Measurements from ENCODE around the gene KCNQ1.

GRCh38 chr11:2898366-2899079 is 453.7 kb downstream of the KCNQ1 start:
- TF ChIP-seq MAX (IDR thresholded peaks at IDR 0.05; ENCODE audit: low read depth) (peak; percentile 99), YY1 (IDR thresholded peaks at IDR 0.05; ENCODE audit: low read depth) (no peak), CTCF (IDR thresholded peaks at IDR 0.05) (no peak)

Data from SK-N-SH (cell line).